Nephron (organoid): ENCODE measurements around the gene CLEC18B.
"Not testable (repeated sequence)": the region's sequence is repeated elsewhere in the genome, so short reads cannot be mapped to it uniquely, and the experiment has no call there.

Experiments
- H3K27ac Mint-ChIP-seq, 3 experiments: 2 replicates each; pipeline ENCODE4 v1.8.0; 2020; ENCODE audit warnings: mixed read lengths in 3 of 3, mild to moderate bottlenecking in 2 of 3, moderate library complexity in 1 of 3
- H3K27me3 Mint-ChIP-seq: 2 replicates; pipeline ENCODE4 v1.8.0; 2021; ENCODE audit warnings: low read depth, mild to moderate bottlenecking, moderate library complexity, mixed read lengths
- H3K36me3 Mint-ChIP-seq: 2 replicates; pipeline ENCODE4 v1.8.0; 2020; ENCODE audit warnings: low read depth, mixed read lengths
- H3K4me1 Mint-ChIP-seq: 2 replicates; pipeline ENCODE4 v1.8.0; 2020; ENCODE audit warnings: mixed read lengths
- H3K4me3 Mint-ChIP-seq, 3 experiments: 2 replicates each; pipeline ENCODE4 v1.8.0; 2020; ENCODE audit warnings: mild to moderate bottlenecking in 3 of 3, mixed read lengths in 3 of 3, moderate library complexity in 2 of 3
- H3K9me3 Mint-ChIP-seq: 2 replicates; pipeline ENCODE4 v1.8.0; 2020; ENCODE audit warnings: mixed read lengths
- CTCF ChIP-seq, 3 experiments: fragments of 200-600 bp; sonication (generic); IDR thresholded peaks; one replicate each; pipeline ENCODE4 v1.5.0; 2021; ENCODE audit warnings: antibody characterized with exemption in 3 of 3; ENCODE audit not compliant: unreplicated experiment in 3 of 3

The CLEC18B gene

GRCh38 chr16:74420612-74421481, at the start of gene CLEC18B:
CLEC18B (minus strand) TSS chr16:74421478; CDS start chr16:74421270, 208 bp downstream.
- H3K4me1 Mint-ChIP-seq, H3K9me3 Mint-ChIP-seq, H3K27me3 Mint-ChIP-seq, H3K36me3 Mint-ChIP-seq: not testable (repeated sequence)
- peak within 1 kb of the TSS in 2 of 3 experiments; percentile 55 to 56 for H3K4me3 Mint-ChIP-seq
- peak within 1 kb of the TSS in 1 of 3 experiments; percentile 82 for H3K27ac Mint-ChIP-seq

GRCh38 chr16:74469946-74470478, 48.7 kb upstream of the CLEC18B start:
- Mint-ChIP-seq H3K36me3 (peaks cover 79% of the 10 kb centered on the region), H3K9me3 (no peaks in the 10 kb centered on the region), H3K27me3 (no peaks in the 10 kb centered on the region), H3K27ac (no peak overlapping the region), H3K4me3 (no peak overlapping the region), H3K4me1 (no peaks in the 10 kb centered on the region)
- TF ChIP-seq CTCF (IDR thresholded peaks at IDR 0.05; ENCODE audit: unreplicated experiment in 3 of 3): no peak

DNA sequence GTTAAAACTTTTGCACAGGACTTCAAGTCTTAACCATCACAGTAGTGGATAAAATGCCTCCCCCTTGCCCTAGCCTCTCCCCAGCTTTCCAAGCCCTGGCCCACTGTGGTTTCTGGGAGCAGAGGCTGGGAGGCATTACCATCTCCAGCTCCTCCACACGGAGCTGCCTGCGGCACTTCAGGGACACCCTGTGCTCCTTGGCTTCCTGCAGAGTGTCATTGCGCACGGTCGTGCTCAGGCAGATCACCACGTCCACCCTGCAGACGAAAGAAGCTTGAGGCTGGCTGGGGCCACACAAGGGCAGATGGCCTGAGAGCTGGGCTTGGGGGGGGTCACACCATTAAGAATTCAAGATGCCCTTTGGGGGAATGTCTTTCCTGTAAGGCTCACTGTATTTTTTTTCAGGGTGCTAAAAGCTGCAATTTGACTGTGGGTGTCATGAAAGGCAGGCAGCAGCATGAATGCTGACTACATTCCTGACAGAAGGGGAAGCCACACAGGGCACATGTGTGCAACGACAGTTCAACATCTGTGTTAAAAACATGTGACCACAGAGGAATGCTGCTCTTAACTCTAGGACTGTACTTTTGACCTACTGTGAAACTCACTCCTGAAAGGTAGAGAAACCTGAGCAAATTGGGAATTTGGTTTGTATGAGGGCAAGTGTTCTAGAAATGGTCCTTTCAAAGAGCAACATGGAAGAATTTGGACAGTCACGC, 47.7 kb upstream of the CLEC18B start:
- Mint-ChIP-seq H3K4me1 (no peaks in the 10 kb centered on the region), H3K27ac (no peak overlapping the region), H3K4me3 (no peak overlapping the region), H3K27me3 (no peaks in the 10 kb centered on the region), H3K9me3 (no peaks in the 10 kb centered on the region), H3K36me3 (peaks cover 78% of the 10 kb centered on the region)
- no peak for TF ChIP-seq CTCF (IDR thresholded peaks at IDR 0.05; ENCODE audit: unreplicated experiment in 3 of 3)

GRCh38 chr16:74466872-74467271, 45.6 kb upstream of the CLEC18B start:
- TF ChIP-seq CTCF (IDR thresholded peaks at IDR 0.05; ENCODE audit: unreplicated experiment in 3 of 3): no peak
- Mint-ChIP-seq H3K4me1 (no peaks in the 10 kb centered on the region), H3K36me3 (peaks cover 84% of the 10 kb centered on the region), H3K9me3 (no peaks in the 10 kb centered on the region), H3K4me3 (no peak overlapping the region), H3K27ac (no peak overlapping the region), H3K27me3 (no peaks in the 10 kb centered on the region)

GRCh38 chr16:74465851-74466685, 44.8 kb upstream of the CLEC18B start:
- Mint-ChIP-seq H3K27ac (no peak overlapping the region), H3K9me3 (no peaks in the 10 kb centered on the region), H3K4me3 (no peak overlapping the region), H3K4me1 (no peaks in the 10 kb centered on the region), H3K36me3 (peaks cover 82% of the 10 kb centered on the region), H3K27me3 (no peaks in the 10 kb centered on the region)
- TF ChIP-seq CTCF (IDR thresholded peaks at IDR 0.05; ENCODE audit: unreplicated experiment in 3 of 3): no peak

GRCh38 chr16:74465281-74465680, 44.0 kb upstream of the CLEC18B start:
- Mint-ChIP-seq H3K4me1 (no peaks in the 10 kb centered on the region), H3K9me3 (no peaks in the 10 kb centered on the region), H3K4me3 (no peak overlapping the region), H3K27ac (no peak overlapping the region), H3K36me3 (peaks cover 87% of the 10 kb centered on the region), H3K27me3 (no peaks in the 10 kb centered on the region)
- no peak for TF ChIP-seq CTCF (IDR thresholded peaks at IDR 0.05; ENCODE audit: unreplicated experiment in 3 of 3)
